Loucy (cell line): Measurements from ENCODE around the gene RELL1.

Experiments
- H2AFZ ChIP-seq: fragments of 200-600 bp; sonication (generic); 2 replicates; pipeline ENCODE4 v1.6.0; 2016; ENCODE audit warnings: antibody characterized with exemption, mild to moderate bottlenecking, low read length, moderate library complexity
- H3F3A ChIP-seq: fragments of 200-600 bp; 2 replicates; pipeline ENCODE4 v1.6.0; 2016; ENCODE audit warnings: antibody characterized with exemption, low read depth, mild to moderate bottlenecking
- H3K27me3 ChIP-seq: fragments of 200-600 bp; sonication (generic); 2 replicates; pipeline ENCODE4 v1.6.1; 2014; ENCODE audit warnings: low read length, mild to moderate bottlenecking; ENCODE audit not compliant: insufficient read depth, poor library complexity, severe bottlenecking
- H3K36me3 ChIP-seq: fragments of 200-600 bp; sonication (generic); 2 replicates; pipeline ENCODE4 v1.6.1; 2016; ENCODE audit warnings: low read length; ENCODE audit not compliant: insufficient read depth
- H3K4me1 ChIP-seq: fragments of 200-600 bp; sonication (generic); 2 replicates; pipeline ENCODE4 v1.5.1; 2014; ENCODE audit warnings: low read length, mild to moderate bottlenecking; ENCODE audit not compliant: insufficient read depth, poor library complexity, severe bottlenecking
- H3K4me2 ChIP-seq: fragments of 200-600 bp; sonication (generic); 2 replicates; pipeline ENCODE4 v1.6.0; 2014; ENCODE audit warnings: antibody characterized with exemption, low read length, low read depth, mild to moderate bottlenecking; ENCODE audit not compliant: poor library complexity, severe bottlenecking
- H3K4me3 ChIP-seq: fragments of 200-600 bp; sonication (generic); 2 replicates; pipeline ENCODE4 v1.5.1; 2014; ENCODE audit warnings: low read length, mild to moderate bottlenecking, mixed read lengths; ENCODE audit not compliant: poor library complexity, severe bottlenecking
- H3K79me2 ChIP-seq: fragments of 200-600 bp; sonication (generic); 2 replicates; pipeline ENCODE4 v1.6.1; 2014; ENCODE audit warnings: low read length; ENCODE audit not compliant: insufficient read depth
- H3K9ac ChIP-seq: fragments of 200-600 bp; sonication (generic); 2 replicates; pipeline ENCODE4 v1.6.0; 2014; ENCODE audit warnings: mild to moderate bottlenecking, low read depth, low read length, moderate library complexity; ENCODE audit not compliant: poor library complexity, severe bottlenecking
- H3K9me2 ChIP-seq: fragments of 200-600 bp; sonication (generic); replicated peaks from 2 replicates; pipeline ENCODE4 v1.6.1; 2016; ENCODE audit warnings: low read depth, low read length, mixed read lengths
- H3K9me3 ChIP-seq: fragments of 200-600 bp; sonication (generic); 2 replicates; pipeline ENCODE4 v1.6.1; 2014; ENCODE audit warnings: mild to moderate bottlenecking, antibody characterized with exemption, low read length, low read depth; ENCODE audit not compliant: insufficient read depth
- H4K20me1 ChIP-seq: fragments of 200-600 bp; sonication (generic); 2 replicates; pipeline ENCODE4 v1.6.0; 2014; ENCODE audit warnings: antibody characterized with exemption, low read length, mild to moderate bottlenecking; ENCODE audit not compliant: insufficient read depth, poor library complexity, severe bottlenecking
- CTCF ChIP-seq: fragments of 200-600 bp; sonication (generic); conservative IDR thresholded peaks from 2 replicates; pipeline ENCODE4 v1.5.1; 2014; ENCODE audit warnings: mild to moderate bottlenecking, antibody characterized with exemption, low read length
- EZH2phosphoT487 ChIP-seq: fragments of 200-600 bp; IDR thresholded peaks from 2 replicates; pipeline ENCODE4 v1.6.1; 2018; ENCODE audit warnings: antibody characterized with exemption, mild to moderate bottlenecking, moderate library complexity, borderline replicate concordance

The RELL1 gene

GRCh38 chr4:37607018-37607417 lies 79.2 kb downstream of the RELL1 start:
- 0 out of 2 replicates have a peak, but pooled peaks cover 4% of the 10 kb centered on the region for H3K9me3 ChIP-seq
- no peak for TF ChIP-seq EZH2phosphoT487
- TF ChIP-seq CTCF = no peak

GRCh38 chr4:37605843-37606565 lies 80.2 kb downstream of the RELL1 start:
- Histone ChIP-seq H3K36me3 (peaks cover 7% of the 10 kb centered on the region; the same call in 1 of the 2 replicates), H3F3A (no peaks in the 10 kb centered on the region), H3K79me2 (no peaks in the 10 kb centered on the region), H3K27me3 (no peaks in the 10 kb centered on the region), H3K4me3 (no peak overlapping the region), H2AFZ (no peak overlapping the region), H4K20me1 (no peaks in the 10 kb centered on the region), H3K9me2 (no peaks in the 10 kb centered on the region), H3K9me3 (0 out of 2 replicates have a peak, but pooled peaks cover 4% of the 10 kb centered on the region), H3K4me2 (no peak overlapping the region), H3K9ac (no peak overlapping the region), H3K4me1 (no peaks in the 10 kb centered on the region)
- TF ChIP-seq EZH2phosphoT487 (no peak), CTCF (no peak)

More at GRCh38 chr4:37607018-37607417, 79.2 kb downstream of the RELL1 start:
- Histone ChIP-seq H3F3A (no peaks in the 10 kb centered on the region), H2AFZ (no peak overlapping the region), H3K36me3 (peaks cover 7% of the 10 kb centered on the region; the same call in 1 of the 2 replicates), H3K27me3 (no peaks in the 10 kb centered on the region), H3K4me3 (no peak overlapping the region), H3K9ac (no peak overlapping the region), H3K4me1 (no peaks in the 10 kb centered on the region), H4K20me1 (no peaks in the 10 kb centered on the region), H3K79me2 (no peaks in the 10 kb centered on the region), H3K9me2 (no peaks in the 10 kb centered on the region), H3K4me2 (no peak overlapping the region)

GRCh38 chr4:37604461-37604860 lies 81.7 kb downstream of the RELL1 start:
- Histone ChIP-seq H3K27me3 (no peaks in the 10 kb centered on the region), H4K20me1 (no peaks in the 10 kb centered on the region), H3K36me3 (peaks cover 5% of the 10 kb centered on the region; the same call in 1 of the 2 replicates), H3K9me2 (no peaks in the 10 kb centered on the region), H3K4me1 (no peaks in the 10 kb centered on the region), H3K9ac (no peak overlapping the region), H3K9me3 (0 out of 2 replicates have a peak, but pooled peaks cover 2% of the 10 kb centered on the region), H3K4me3 (no peak overlapping the region), H3K79me2 (no peaks in the 10 kb centered on the region), H3K4me2 (no peak overlapping the region), H3F3A (no peaks in the 10 kb centered on the region), H2AFZ (no peak overlapping the region)
- no peak for TF ChIP-seq EZH2phosphoT487
- TF ChIP-seq CTCF = no peak
